OCI-LY7 (cell line): ENCODE measurements around the gene SFXN5.

Experiments used
- EZH2phosphoT487 ChIP-seq: fragments of 200-600 bp; sonication (generic); IDR thresholded peaks from 2 replicates; pipeline ENCODE4 v1.6.1; 2018; ENCODE audit warnings: low read depth, borderline replicate concordance, mild to moderate bottlenecking, mixed run types, antibody characterized with exemption, low read length, moderate library complexity, mixed read lengths
- TF ChIP-seq, protein P1 (sequence below): fragments of 200-600 bp; sonication (generic); conservative IDR thresholded peaks from 2 replicates; pipeline ENCODE4 v1.5.1; 2014; ENCODE audit warnings: mild to moderate bottlenecking, antibody characterized with exemption, low read length, moderate library complexity, mixed read lengths

DNA sequence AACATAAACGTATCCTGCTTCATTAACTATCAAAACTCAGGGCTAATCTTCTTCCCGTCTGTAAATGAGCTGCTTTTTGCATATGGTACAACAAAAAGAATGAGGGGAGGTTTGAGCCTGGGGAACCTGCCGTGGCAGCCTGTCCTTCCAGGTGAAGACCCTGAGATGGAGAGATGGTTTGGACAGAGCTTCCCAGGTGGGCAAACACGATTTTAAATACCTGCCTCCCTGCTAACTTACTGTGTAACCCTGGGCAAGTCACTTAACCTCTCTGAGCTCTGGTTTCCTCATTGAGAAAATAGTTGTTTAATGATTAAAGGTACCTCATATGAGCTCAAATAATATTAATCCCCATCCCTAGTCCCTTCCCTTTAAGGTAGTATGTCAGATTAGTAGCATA is 145.1 kb downstream of the SFXN5 start:
- TF ChIP-seq, protein P1, sequence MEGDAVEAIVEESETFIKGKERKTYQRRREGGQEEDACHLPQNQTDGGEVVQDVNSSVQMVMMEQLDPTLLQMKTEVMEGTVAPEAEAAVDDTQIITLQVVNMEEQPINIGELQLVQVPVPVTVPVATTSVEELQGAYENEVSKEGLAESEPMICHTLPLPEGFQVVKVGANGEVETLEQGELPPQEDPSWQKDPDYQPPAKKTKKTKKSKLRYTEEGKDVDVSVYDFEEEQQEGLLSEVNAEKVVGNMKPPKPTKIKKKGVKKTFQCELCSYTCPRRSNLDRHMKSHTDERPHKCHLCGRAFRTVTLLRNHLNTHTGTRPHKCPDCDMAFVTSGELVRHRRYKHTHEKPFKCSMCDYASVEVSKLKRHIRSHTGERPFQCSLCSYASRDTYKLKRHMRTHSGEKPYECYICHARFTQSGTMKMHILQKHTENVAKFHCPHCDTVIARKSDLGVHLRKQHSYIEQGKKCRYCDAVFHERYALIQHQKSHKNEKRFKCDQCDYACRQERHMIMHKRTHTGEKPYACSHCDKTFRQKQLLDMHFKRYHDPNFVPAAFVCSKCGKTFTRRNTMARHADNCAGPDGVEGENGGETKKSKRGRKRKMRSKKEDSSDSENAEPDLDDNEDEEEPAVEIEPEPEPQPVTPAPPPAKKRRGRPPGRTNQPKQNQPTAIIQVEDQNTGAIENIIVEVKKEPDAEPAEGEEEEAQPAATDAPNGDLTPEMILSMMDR: no peak
- no peak for TF ChIP-seq EZH2phosphoT487
